VCaP (cell line): Measurements from ENCODE around the gene SLC16A3.

ENCODE experiments used
- H3K27ac ChIP-seq: fragments of 450-650 bp; 2 replicates; pipeline ENCODE4 v1.5.1; 2017
- CTCF ChIP-seq: fragments of 450-650 bp; conservative IDR thresholded peaks from 2 replicates; pipeline ENCODE4 v1.5.1; 2017; ENCODE audit warnings: mild to moderate bottlenecking, moderate library complexity

Gene SLC16A3

GRCh38 chr17:82216301-82217119 is 12.3 kb upstream of the SLC16A3 start:
- H3K27ac ChIP-seq, result no peak overlapping the region
- TF ChIP-seq CTCF, result no peak

- no peak overlapping the region for H3K27ac ChIP-seq
- TF ChIP-seq CTCF, result no peak
Measured at GRCh38 chr17:82217120-82217529, 11.7 kb upstream of the SLC16A3 start.

GRCh38 chr17:82217530-82218204 is 11.2 kb upstream of the SLC16A3 start:
- no peak for TF ChIP-seq CTCF
- H3K27ac ChIP-seq, result no peak overlapping the region

GRCh38 chr17:82218349-82219075 is 10.3 kb upstream of the SLC16A3 start:
- H3K27ac ChIP-seq, result no peak overlapping the region
- TF ChIP-seq CTCF, result no peak

- no peak for TF ChIP-seq CTCF
- no peak overlapping the region for H3K27ac ChIP-seq
Measured at GRCh38 chr17:82219083-82219482, 9.8 kb upstream of the SLC16A3 start.

- no peak overlapping the region for H3K27ac ChIP-seq
- no peak for TF ChIP-seq CTCF
Measured at GRCh38 chr17:82219753-82220709, 8.8 kb upstream of the SLC16A3 start.
